Keratinocyte (primary cell): ENCODE measurements around the gene LSG1.

Experiments used
- EZH2 ChIP-seq: IDR thresholded peaks from one replicate; pipeline ENCODE4 v1.6.1; 2012; ENCODE audit warnings: inconsistent platforms, mild to moderate bottlenecking, low read length, moderate library complexity
- TF ChIP-seq, protein P1 (sequence below), 3 experiments: IDR thresholded peaks in 1 of 3; conservative IDR thresholded peaks in 1 of 3; optimal IDR thresholded peaks in 1 of 3; 2 replicates in 2 of 3; 3 replicates in 1 of 3; pipeline versions ENCODE3 to v1.5.1; 2011; ENCODE audit warnings: low read length in 3 of 3, mild to moderate bottlenecking in 3 of 3, moderate library complexity in 2 of 3, control low read depth in 1 of 3, inconsistent platforms in 1 of 3; ENCODE audit not compliant: insufficient read depth in 2 of 3; ENCODE audit errors: extremely low read depth in 1 of 3

DNA sequence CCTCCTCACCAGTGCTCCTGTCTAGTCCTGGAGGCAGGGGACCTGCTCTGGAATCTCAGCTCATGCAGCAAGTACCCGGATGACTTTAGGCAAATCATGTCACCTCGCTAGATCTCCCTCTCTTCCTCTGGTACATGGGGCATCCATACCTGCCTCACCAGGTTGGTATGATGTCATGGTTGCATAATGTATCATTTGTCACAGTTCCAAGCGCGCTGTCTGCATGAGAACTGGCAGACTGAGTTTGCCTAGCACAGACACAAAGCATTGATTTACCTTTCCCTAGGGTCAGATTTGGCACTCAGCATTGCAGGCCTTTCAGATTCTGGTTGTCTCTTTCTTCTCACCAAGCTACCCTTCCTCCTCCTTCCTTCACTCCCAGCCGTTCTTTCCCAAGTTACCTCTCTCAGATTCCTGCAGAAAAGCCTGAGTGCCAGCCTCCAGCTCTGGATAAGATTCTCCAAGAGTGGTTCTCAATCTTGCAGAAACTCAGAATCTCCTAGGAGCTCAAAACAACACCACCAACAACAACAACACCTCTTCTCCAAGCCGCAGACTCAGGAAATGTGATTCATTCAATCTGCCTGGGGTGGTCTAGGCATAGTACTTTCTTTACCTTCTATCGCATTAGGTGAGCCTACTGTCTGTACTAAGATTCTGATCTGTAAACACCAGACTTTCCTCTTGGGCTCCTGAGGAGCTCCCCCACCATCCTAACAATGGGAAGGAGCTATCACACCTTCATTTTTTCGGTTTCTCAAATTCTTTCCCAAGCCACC is 43.2 kb upstream of the LSG1 start:
- TF ChIP-seq, protein P1, sequence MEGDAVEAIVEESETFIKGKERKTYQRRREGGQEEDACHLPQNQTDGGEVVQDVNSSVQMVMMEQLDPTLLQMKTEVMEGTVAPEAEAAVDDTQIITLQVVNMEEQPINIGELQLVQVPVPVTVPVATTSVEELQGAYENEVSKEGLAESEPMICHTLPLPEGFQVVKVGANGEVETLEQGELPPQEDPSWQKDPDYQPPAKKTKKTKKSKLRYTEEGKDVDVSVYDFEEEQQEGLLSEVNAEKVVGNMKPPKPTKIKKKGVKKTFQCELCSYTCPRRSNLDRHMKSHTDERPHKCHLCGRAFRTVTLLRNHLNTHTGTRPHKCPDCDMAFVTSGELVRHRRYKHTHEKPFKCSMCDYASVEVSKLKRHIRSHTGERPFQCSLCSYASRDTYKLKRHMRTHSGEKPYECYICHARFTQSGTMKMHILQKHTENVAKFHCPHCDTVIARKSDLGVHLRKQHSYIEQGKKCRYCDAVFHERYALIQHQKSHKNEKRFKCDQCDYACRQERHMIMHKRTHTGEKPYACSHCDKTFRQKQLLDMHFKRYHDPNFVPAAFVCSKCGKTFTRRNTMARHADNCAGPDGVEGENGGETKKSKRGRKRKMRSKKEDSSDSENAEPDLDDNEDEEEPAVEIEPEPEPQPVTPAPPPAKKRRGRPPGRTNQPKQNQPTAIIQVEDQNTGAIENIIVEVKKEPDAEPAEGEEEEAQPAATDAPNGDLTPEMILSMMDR (optimal IDR thresholded peaks at IDR 0.05 in 1 of 3, IDR thresholded peaks at IDR 0.05 in 1 of 3, conservative IDR thresholded peaks at IDR 0.05 in 1 of 3; ENCODE audit: extremely low read depth in 1 of 3, insufficient read depth in 2 of 3, low read length in 3 of 3), result no peak
- no peak for TF ChIP-seq EZH2
